C4-2B (cell line): ENCODE results near the gene ARHGAP42.

Experiments used
- H3K27ac ChIP-seq: fragments of 450-650 bp; 2 replicates; pipeline ENCODE4 v1.5.1; 2017
- CTCF ChIP-seq: fragments of 450-650 bp; conservative IDR thresholded peaks from 2 replicates; pipeline ENCODE4 v1.5.1; 2017; ENCODE audit warnings: mild to moderate bottlenecking
- ZFX ChIP-seq: fragments of 450-650 bp; IDR thresholded peaks from 2 replicates; pipeline ENCODE4 v1.6.1; 2017

The ARHGAP42 gene

DNA sequence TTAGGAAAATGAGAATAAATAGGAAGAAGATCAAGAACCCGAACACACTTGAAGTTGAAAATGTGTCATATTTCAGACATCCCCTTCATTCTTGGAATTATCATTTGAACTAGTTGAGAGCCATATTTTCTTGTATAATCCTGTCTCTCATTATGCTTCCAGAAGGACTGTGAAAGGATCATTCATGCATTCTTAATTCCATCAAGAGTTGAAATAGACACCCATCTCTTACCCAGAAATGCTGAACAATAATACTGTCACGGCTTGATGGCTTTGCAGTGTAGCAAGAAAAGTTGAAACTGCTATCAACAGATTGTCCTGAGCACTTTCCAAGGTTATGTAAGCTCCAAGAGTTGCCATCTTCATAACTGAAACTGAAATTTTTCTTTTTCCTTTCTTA, 79.7 kb downstream of the ARHGAP42 start:
- no peak for TF ChIP-seq CTCF
- no peak for TF ChIP-seq ZFX
- no peak overlapping the region for H3K27ac ChIP-seq

DNA sequence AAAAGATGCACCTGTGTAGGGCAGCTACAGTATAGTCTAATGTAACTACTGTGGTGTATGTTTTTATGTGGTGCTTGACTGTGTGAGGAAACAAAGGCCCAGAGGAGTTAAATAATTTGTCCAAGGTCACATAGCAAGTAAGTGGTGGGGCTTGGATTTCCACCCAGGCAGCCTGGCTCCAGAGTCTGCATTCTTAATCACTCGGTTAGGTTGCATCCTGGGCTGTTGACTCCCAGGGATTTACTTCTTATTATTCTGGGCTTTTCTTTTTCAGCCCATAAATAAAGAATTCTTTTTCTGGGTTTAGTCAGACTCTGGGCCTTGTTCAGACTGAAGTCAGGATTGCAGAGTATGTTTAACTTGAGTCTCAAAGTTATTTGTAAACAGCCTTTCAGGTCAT, 82.1 kb downstream of the ARHGAP42 start:
- H3K27ac ChIP-seq, result no peak overlapping the region
- TF ChIP-seq CTCF (no peak), ZFX (no peak)

- TF ChIP-seq CTCF (no peak), ZFX (no peak)
- no peak overlapping the region for H3K27ac ChIP-seq
These were observed 82.5 kb downstream of the ARHGAP42 start for GRCh38 chr11:100769617-100770016.

DNA sequence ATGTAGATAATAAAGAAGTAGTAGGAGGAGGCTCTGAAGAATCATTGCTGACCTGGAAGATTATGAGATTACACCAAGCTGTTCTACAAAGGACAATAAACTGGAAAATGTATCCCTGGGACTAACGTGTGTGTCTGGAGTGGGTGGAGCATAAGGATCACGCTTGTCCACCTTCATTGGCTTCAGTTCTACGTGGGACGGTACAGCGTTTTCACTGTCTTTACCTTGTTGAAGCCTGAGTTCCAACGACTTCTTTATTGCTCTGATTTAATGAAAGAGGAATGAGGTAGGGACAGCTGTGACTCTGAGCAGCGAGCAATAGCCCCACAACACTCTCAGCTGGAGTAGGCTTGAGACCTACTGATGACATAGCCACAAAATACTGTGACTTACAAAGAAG, 87.0 kb downstream of the ARHGAP42 start:
- no peak for TF ChIP-seq ZFX
- TF ChIP-seq CTCF, result no peak
- no peak overlapping the region for H3K27ac ChIP-seq

GRCh38 chr11:100774859-100775258, 87.8 kb downstream of the ARHGAP42 start:
- TF ChIP-seq CTCF, result no peak
- no peak for TF ChIP-seq ZFX

GRCh38 chr11:100776212-100776896, 89.3 kb downstream of the ARHGAP42 start:
- no peak overlapping the region for H3K27ac ChIP-seq
- TF ChIP-seq ZFX (no peak), CTCF (no peak)

More at GRCh38 chr11:100774859-100775258, 87.8 kb downstream of the ARHGAP42 start:
- no peak overlapping the region for H3K27ac ChIP-seq

DNA sequence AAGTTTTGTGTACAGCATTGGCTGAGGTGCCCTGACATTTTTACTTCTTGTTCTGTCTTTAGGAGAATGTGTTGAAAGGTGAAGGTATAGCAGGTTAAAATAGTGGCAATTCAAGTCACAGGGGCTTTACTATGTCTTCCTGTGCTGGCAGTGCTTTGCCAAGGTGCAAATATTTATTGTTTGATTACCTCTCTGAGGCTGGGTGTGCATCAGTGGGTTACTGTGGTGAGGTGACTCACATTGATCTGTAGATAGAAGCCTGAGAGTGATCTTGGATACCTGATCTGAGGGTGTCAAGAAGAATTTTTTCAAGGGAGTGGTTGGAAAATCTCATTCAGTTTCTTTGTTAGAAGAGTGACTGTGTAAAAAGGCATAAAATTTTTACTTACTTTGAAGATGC, 90.0 kb downstream of the ARHGAP42 start:
- TF ChIP-seq ZFX (no peak), CTCF (no peak)
- H3K27ac ChIP-seq, result no peak overlapping the region
